CD4-positive, alpha-beta T cell treated with Interleukin-10 for 1 hour (primary cell): ENCODE results near the gene LTBP4.
"Not testable (repeated sequence)": the region's sequence is repeated elsewhere in the genome, so short reads cannot be mapped to it uniquely, and the experiment has no call there.

Source experiments
- DNase-seq: peaks from one replicate; pipeline ENCODE4 v3.0.0-alpha.2; 2020

The LTBP4 gene

GRCh38 chr19:40576151-40576584, 25.0 kb upstream of the LTBP4 start:
- DNase-seq = peak; percentile 38

DNA sequence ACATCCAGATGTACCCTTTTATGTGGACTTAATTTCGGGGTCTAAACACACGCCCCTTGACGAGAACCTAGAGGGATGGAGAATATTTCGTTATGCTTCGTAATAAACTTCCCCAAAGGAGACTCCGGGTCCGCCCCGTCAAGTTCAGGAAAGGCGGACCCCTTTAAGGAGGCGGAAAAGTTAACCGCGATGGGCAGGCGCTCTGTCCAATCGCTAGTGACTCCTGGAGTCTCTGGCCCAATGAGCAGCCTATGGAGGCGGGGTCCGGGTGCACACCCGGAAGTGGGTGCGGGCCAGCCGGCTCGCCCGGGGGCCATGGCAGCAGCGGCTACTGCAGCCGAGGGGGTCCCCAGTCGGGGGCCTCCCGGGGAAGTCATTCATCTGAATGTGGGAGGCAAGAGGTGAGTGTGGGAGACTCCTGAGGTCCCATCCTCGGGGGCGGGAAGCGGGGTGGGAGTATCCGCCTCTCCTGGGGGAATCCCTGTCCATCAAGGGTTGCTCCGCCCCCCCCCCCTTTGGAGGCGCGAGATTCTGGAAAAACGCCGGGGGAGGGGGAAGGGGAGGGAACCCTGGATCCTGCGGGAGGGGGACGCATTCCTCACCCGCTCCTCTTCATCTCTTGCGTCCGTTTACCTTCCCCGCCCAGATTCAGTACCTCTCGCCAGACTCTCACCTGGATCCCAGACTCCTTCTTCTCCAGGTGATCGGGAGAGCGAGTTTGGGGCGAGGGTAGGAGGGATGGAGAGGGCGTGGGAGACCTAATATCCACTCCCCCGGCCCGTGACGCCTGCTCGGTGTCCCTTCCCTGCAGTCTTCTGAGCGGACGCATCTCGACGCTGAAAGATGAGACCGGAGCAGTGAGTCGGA, 24.4 kb upstream of the LTBP4 start, which contains the start of gene SHKBP1:
Gene SHKBP1, plus strand, starts transcription at position 289 of the 867 bp plus-strand sequence. Its CDS starts 27 bp downstream, at position 316.
- DNase-seq = peak; percentile 94

DNA sequence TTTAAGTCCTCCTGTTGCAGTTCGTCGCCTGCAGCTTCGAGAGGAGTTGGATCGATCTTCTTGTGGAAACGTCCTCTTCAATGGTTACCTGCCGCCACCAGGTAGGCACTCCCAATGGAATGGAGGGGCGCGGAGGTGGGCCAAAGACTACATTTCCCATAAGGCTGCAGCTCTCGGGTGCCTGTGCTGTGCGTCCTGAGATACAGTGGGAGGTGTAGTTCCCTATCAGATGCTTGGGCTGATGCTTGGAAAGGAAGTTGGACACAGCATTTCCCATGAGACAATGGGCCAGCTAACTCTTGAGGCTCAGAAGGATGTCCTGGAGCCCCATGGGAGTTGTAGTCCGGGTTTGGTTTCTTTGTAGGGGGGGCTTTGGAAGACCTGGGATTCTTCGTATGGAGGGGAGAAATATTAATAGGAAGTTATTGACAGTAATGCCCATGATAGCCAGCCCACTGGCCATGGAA, 22.7 kb upstream of the LTBP4 start:
- no peak for DNase-seq

DNA sequence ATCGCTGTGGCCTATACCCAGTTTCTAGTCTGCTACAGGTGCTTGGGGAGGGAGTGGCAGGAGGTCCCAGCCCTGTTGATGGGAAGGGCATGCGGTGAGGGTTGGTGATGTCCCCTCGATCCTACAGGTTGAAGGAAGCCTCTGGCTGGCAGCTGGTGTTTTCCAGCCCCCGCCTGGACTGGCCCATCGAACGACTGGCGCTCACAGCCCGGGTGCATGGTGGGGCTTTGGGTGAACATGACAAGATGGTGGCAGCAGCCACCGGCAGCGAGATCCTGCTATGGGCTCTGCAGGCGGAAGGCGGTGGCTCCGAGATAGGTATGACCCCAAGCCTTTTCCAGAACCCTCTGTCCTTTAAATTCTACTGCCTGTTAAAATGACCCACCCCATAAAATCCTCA, 20.6 kb upstream of the LTBP4 start:
- no peak for DNase-seq

- DNase-seq = no peak
Measured at GRCh38 chr19:40581531-40581930, 19.6 kb upstream of the LTBP4 start.

DNA sequence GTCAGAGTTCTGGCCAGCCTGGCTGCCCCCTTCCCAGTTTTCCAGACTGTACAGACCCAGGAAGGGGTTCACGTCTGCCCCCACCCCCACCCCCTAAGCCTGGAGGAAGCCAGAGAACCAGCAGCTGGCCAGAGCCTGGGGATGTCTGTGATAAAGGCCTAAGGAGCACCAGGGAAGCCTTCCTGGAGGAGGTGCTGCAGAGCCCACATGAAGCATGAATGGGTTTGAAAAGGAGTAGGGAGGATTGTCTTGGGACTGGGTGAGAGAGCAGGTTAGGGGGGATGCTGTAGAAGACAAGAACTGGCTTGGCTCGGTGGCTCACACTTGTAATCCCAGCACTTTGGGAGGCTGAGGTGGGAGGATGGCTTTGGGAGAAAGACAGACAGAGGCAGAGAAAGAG, 18.7 kb upstream of the LTBP4 start:
- no peak for DNase-seq

- DNase-seq = no peak
Measured at GRCh38 chr19:40583283-40583682, 17.9 kb upstream of the LTBP4 start.

- DNase-seq = no peak
Measured at GRCh38 chr19:40584007-40584406, 17.2 kb upstream of the LTBP4 start.

- no peak for DNase-seq
Measured at GRCh38 chr19:40585241-40585981, 15.8 kb upstream of the LTBP4 start.

- no peak for DNase-seq
Measured at GRCh38 chr19:40585982-40586422, 15.2 kb upstream of the LTBP4 start.

DNA sequence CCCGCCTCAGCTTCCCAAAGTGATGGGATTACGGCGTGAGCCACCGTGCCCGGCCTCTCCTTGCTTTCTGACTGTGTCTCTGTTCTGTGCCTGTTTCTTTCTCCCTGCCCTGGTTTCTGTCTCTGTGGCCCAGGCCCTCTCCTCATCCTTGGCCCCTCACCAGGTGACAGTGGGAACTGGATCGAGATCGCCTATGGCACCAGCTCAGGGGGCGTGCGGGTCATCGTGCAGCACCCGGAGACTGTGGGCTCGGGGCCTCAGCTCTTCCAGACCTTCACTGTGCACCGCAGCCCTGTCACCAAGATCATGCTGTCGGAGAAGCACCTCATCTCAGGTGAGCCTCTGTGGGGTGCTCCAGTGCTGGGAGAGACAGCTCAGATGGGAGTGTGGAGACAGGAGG, 14.6 kb upstream of the LTBP4 start:
- DNase-seq = no peak

- DNase-seq = no peak
Measured at GRCh38 chr19:40588110-40588854, 12.9 kb upstream of the LTBP4 start.

DNA sequence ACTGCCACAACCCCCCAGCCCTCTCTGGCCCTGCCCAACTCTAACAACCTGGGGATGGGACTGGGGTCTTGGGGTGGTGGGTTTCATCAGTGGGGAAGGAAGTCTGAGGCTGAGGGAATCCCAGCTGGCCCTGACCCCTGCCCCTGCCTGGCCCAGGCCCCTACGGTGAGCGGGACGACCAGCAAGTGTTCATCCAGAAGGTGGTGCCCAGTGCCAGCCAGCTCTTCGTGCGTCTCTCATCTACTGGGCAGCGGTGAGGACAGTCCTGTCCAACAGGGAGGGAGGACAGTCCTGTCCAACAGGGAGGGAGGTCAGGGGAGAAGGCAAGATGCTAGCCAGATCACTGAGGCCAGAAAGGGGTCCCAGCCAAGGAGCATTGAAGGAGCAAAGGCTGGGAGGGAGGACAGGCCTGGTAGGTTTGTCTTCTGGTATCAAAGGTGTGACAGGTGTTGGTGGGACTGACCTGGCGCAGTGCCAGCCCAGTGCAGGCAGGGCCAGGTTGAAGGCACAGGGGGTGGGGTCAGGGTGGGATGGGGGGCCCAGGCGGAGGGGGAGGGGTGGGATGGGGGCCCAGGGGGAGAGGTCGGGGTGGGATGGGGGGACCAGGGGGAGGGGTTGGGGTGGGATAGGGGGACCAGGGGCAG, 12.1 kb upstream of the LTBP4 start:
- no peak for DNase-seq

GRCh38 chr19:40589591-40590429, 11.4 kb upstream of the LTBP4 start:
- no peak for DNase-seq

- no peak for DNase-seq
Measured at GRCh38 chr19:40590464-40591265, 10.5 kb upstream of the LTBP4 start.

GRCh38 chr19:40591724-40592123, 9.4 kb upstream of the LTBP4 start:
- DNase-seq = not testable (repeated sequence)

GRCh38 chr19:40592170-40592569, 9.0 kb upstream of the LTBP4 start:
- peak; percentile 50 for DNase-seq

DNA sequence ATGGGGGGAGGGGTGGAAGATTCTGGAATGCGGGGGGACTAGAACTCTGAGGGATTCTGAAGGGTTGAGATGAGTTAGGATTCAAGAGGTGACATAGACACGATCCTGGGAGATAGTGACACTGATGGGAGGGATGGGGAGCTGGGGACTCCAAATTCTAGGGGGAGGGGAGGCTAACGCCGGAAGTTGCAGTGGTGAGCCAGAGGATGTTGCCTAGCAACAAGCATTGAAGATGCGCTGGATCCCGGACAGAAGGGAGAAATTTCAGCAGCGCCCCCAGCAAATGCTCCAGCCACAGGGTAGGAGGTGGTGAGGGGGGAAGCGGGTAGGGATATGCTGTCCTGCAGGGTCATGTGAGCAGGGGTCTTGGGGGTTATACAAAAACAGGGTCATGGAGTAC, 6.9 kb upstream of the LTBP4 start:
- DNase-seq = no peak

GRCh38 chr19:40594657-40595091, 6.5 kb upstream of the LTBP4 start:
- DNase-seq = no peak

DNA sequence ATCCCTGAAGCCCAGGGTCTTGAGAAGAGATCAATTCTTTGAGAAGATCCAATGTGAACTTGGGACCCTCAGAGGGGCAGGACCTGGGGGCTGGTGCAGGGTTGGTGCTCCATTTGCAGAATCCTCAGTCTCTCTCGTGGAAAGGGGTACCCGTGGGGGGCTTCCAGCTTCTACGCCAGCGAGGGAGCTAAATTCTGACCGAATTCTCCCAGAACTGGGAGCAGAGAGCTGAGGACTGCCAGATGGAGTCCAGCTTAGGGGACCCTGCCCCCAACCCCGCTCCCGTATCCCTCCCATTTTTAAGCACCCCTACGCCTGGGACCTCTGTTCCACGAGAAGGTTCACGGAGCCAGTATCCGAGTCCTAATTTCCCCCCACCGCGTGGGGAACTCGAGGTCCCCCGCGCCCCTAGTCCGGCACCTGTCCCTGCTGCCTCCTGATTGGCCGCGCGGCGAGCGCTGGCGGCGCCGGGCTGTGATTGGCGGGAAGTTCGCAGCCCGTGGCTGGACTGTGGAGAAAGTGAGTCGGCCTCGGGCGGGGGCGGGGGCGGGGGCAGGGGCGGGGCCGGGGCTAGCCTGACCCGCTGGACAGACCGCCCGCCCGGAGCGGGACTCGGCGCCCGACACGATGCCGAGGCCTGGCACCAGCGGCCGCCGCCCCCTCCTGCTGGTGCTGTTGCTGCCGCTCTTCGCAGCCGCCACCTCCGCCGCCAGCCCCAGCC, 4.4 kb upstream of the LTBP4 start:
- no peak for DNase-seq
